Astrocyte of the spinal cord (primary cell): Measurements from ENCODE around the gene FXYD6.

Source experiments
- DNase-seq: peaks from one replicate; pipeline ENCODE4 v3.0.0; 2011; ENCODE audit warnings: low read depth, low spot score
- H3K4me3 ChIP-seq: 2 replicates; pipeline ENCODE4 v1.5.1; 2011; ENCODE audit warnings: low read depth, mild to moderate bottlenecking, low read length, moderate library complexity
- in situ Hi-C: cut with HindIII; loops from 2 replicates; pipeline ENCODE4 v1.10.0; 2017; ENCODE audit warnings: low sequenced_read_pairs
- TF ChIP-seq, protein P1 (sequence below): IDR thresholded peaks from 2 replicates; pipeline ENCODE4 v1.5.1; 2012; ENCODE audit warnings: low read depth, mild to moderate bottlenecking, low read length, inconsistent platforms

FXYD6 gene

DNA sequence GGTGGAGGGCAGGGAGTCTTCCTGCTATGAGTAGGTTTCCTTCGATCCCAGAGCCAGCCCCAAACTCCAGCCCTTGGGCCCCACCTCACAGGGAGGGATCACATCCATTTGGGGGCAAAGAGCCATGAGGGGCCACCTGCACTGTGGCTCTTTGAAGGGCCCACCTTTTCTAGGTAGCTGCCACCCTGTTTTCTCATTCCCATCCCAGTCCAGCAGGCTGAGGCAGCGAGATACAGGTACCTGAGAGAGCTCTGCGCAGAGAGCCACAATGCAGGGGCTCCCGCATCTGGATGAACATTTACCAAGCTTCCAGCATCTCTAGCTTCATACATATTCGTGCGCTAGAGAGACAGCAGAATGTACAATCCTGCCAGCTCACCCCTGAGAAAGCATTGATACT lies 16.3 kb downstream of the FXYD6 start:
- no peak for DNase-seq
- in situ Hi-C loops = no loop called here
- H3K4me3 ChIP-seq = no peak overlapping the region
- TF ChIP-seq, protein P1, sequence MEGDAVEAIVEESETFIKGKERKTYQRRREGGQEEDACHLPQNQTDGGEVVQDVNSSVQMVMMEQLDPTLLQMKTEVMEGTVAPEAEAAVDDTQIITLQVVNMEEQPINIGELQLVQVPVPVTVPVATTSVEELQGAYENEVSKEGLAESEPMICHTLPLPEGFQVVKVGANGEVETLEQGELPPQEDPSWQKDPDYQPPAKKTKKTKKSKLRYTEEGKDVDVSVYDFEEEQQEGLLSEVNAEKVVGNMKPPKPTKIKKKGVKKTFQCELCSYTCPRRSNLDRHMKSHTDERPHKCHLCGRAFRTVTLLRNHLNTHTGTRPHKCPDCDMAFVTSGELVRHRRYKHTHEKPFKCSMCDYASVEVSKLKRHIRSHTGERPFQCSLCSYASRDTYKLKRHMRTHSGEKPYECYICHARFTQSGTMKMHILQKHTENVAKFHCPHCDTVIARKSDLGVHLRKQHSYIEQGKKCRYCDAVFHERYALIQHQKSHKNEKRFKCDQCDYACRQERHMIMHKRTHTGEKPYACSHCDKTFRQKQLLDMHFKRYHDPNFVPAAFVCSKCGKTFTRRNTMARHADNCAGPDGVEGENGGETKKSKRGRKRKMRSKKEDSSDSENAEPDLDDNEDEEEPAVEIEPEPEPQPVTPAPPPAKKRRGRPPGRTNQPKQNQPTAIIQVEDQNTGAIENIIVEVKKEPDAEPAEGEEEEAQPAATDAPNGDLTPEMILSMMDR = no peak

DNA sequence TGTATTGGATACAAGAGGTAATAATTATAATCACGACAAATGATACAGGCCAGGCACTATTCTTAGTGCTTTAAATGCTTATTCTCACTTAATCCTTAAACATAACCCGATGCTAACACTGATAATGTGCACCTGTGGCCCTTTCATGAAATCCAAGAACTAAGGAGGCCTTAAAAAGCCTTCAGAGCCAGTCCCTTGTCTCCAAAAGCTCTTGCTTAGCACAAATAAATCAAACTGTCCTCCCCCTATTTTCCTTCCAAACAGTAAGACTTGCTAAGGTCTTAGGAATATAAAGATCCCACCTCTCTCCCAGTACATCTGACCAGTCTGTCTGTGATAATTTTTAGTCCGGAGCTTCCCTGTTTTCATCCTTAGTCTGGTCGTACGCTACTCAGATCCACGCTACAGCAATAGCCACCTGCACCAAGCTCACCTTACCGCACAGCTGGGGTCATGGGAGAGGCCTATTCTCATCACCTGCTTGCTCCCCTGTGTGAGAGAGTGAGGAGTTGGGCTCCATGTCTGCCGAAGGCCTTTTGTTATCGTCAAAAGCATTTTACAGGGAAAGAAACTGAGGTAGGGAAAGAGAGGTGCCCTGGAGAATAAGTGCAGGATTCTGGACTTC lies 16.9 kb downstream of the FXYD6 start:
- DNase-seq = no peak
- no peak overlapping the region for H3K4me3 ChIP-seq
- in situ Hi-C loops = no loop called here
- TF ChIP-seq, protein P1 = no peak

DNA sequence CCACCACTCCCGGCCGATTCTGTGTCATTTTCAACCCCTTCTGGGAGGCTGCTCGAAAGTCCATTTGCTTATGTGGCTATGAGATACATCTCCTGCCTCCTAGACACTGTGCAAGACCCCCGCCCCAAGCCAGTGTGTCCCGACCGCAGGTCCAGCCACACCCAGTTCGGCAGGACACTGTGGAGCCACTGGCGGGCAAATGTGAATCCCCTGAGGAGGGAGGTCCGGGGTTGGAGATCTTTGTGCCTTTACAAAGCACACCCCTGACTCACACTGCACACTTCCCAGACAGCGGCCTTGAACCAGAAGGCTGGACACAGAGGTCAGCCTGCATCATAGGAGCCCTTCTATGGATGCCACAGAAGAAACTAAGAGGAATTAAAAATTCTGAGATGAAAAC lies 17.4 kb downstream of the FXYD6 start:
- no peak for DNase-seq
- no peak overlapping the region for H3K4me3 ChIP-seq
- TF ChIP-seq, protein P1 = no peak
- in situ Hi-C loops = no loop called here

DNA sequence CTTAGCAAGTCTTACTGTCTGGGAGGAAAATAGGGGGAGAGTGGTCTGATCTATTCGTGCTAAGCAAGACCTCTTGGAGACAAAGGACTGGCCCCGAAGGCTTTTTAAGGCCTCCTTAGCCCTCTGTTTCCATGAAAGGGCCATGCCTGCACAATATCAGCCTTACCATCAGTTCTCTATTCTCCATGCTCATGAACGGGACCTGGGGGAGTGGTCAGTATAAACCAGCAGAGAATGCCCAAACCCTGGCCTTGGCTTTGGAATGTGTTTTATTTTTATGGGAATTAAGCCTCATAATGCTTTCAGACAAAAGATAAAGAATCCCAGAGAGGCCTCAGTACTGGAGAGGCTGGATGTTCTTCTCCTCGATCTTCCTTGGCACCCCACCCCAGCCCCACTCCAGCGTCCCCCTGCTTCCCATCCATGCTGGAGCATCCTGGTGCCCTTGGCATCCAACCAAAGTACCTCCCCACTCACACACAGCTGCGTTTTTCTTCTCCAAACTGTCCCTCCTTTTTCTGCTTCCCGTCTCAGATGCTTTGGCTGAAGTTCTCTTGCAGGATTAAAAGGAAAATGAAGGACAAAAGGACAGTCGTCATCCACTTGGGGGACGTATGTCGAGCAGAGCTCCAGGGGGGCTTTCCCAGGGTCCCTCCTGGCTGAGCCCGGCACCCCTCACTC lies 18.6 kb downstream of the FXYD6 start:
- H3K4me3 ChIP-seq = no peak overlapping the region
- DNase-seq = no peak
- TF ChIP-seq, protein P1 = no peak
- in situ Hi-C loops = no loop called here

DNA sequence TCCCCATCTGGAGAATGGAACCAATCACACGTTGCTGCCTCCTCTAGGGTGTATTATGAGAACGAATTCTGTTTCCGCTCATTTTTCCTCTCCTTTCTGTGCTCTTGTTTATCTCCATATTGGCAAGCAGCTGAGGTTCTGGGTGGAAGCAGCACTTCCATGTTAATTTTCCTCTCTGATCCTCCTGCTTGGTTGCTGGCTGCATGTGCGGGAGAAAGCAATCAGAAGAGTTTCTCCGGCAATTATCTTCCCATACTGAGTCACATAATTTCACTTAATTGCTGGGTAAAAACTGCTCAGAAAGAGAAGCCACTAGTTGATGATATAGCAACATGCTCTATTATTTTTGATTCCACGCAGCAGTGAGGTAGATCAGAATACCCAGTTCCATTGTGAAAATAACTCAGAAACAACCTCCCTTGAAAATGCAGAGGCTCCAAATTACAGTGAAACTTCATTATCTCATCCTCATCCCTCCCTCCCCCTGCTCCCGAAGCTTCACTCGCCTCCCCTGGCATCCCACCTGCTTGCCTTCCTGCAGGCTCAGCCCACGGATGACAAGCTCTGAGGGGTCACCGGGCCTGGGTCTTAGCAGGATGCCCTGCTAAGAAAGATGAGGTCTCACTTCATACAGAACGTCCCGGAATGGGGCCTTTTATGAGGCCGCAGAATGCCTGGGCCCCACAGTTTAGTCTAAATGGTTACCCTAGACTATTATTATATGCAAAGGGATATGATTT lies 20.4 kb downstream of the FXYD6 start:
- TF ChIP-seq, protein P1 = no peak
- in situ Hi-C loops = no loop called here
- H3K4me3 ChIP-seq = no peak overlapping the region
- DNase-seq = no peak

DNA sequence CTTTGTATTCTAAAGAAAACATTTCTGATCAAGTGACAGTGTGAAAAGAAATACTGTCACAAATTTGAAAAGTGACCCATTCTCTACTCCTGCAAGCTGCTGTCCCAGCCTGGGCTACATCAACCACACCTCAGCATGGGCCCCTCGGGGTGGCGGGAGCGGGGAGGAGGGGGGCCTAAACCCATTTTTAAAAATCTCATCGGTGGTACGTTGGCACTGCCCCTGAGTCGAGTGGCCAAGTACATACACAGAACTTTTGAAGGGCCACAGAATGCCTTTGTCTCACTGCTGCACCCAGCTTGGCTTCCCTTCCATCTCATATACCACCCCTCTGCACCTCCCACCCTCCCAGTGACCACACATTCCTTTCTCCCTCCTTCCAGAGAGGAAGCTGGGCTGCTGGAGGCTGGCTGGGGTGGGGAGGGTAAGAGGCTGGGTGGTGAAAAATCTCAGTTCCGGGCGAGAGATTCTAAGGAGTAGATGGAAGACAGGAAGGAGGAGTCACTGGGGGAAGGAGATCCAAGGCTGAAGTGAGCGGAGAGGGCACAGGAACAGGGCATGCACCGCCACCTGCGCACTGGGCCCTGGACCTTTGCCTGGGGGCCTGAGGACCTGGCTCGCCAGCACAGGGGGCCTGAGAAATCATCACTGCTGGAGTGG lies 21.1 kb downstream of the FXYD6 start:
- in situ Hi-C loops = no loop called here

More for the DNA sequence above, 21.1 kb downstream of the FXYD6 start:
- TF ChIP-seq, protein P1 = no peak
- no peak for DNase-seq
- H3K4me3 ChIP-seq = no peak overlapping the region
